GM21619 (cell line): ENCODE results near the gene FER1L5.

ENCODE experiments used
- ATAC-seq: cut with Tn5 transposase; IDR thresholded peaks from one replicate; pipeline ENCODE4 v1.9.1; 2021; ENCODE audit not compliant: unreplicated experiment

FER1L5 gene

DNA sequence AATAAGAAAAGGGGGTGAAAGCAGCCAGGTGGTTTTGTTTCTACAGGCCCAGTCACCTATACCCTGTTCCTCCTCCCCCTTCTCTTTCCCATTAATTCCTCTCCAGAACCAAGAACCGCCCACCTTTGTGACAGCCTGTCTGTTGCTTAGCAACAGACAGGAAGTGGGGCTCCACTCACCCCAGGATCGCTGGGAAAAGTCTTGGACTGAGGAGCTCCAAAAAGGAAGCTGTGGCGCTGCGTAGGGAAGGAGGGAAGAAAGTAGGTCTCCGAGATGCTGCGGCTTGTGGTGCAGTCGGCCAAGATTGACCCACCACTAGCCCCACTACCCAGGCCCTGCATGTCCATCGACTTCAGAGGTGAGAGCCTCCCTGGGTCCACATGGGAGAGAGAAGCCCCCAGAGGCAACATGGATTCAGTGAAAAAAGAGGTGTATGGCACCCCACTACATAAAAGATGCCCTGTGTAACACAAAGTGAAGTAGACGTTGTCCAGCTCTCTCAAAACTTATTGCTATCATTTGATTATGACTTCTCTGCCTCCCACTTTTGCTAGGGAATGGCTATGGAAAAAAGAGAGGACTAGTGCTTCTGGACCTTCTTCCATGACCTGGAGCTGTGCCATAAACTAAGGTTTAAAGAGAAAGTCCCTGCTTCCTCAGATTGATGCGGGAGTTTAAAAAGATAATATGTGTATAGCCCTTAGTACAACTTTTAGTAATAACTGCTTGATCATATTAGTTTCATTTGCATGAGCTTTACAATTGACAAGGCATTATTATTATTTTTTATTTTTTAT, at the start of gene FER1L5:
Gene FER1L5, plus strand, starts transcription at position 201 of the 797 bp plus-strand sequence. Its CDS starts 73 bp downstream, at position 274.
- ATAC-seq = no peak

DNA sequence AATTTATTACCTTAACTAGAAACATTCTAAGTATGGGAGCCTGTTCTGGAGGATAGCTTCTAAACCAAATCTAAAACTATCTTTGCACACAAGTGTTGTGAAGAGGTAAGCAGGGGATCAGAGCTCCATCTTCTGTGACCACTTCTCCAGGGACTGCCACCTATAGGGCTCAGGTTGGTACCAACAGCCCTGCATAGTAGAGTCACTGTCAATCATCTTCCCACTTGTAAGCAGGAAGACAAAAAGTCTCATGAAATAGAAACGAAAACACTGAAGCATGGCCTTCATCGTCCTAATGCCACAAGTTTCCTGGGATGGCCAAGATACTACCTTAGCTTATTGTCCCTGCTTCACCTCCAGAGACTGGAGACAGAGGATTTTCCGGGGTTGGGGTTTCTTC, 48.3 kb upstream of the FER1L5 start:
- ATAC-seq = no peak

DNA sequence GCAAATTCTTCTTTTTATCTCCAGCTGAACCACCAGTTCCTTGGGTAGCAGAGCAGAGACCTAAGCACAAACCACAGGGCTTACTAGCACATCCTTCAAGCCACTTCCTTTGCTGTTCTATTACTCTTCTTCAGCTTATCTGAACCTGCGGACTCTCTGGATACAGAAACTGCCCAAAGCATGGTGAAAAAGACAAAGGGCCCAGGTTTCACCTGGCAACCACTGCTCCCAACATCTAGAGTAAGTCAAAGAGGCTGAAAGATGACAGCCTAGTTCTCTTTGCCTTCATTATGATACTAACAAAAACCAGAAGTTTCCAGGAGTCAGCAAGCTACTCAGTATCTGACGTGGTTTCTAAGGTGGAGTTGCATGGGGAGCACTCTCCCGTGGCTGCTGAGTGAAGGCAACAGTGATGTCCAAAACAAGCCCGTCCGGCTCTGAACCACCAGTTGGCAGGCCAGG, 47.8 kb upstream of the FER1L5 start:
- ATAC-seq = no peak

DNA sequence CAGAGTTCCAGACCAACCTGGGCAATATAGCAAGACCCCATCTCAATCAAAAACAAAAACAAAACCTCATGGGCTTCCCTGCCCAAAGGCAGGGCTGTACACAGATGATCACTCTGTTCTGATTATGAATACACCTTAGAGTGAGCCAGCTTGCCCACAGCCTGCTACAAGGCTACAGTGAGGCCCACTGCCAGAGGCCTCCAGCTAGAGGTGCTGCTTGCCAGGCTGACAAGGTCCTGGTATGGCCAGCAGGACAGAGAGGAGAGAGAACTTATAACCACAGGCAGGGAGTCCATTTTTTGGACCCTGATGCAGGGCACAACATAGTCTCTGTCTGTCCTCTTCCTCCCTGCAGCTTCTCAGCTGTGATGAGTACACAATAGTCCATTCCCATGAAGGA, 46.0 kb upstream of the FER1L5 start:
- ATAC-seq = no peak

DNA sequence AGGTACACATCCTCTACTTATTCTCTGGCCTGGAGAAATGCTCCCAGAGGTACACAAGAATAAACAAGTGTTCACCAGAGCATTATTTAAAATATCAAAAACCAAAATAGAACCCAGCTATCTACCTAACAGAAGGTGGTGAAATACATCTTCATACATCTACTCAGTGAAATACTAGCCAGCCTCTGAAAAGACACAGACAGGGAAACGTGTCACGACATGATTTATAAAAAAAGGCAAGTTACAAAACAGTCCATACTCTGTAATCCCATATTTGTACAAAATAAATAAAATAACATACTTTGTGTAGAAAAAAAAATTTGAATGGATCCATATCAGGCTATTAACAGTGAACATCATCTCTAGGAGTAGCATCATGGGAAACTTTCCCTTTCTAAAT, 42.6 kb upstream of the FER1L5 start:
- no peak for ATAC-seq

DNA sequence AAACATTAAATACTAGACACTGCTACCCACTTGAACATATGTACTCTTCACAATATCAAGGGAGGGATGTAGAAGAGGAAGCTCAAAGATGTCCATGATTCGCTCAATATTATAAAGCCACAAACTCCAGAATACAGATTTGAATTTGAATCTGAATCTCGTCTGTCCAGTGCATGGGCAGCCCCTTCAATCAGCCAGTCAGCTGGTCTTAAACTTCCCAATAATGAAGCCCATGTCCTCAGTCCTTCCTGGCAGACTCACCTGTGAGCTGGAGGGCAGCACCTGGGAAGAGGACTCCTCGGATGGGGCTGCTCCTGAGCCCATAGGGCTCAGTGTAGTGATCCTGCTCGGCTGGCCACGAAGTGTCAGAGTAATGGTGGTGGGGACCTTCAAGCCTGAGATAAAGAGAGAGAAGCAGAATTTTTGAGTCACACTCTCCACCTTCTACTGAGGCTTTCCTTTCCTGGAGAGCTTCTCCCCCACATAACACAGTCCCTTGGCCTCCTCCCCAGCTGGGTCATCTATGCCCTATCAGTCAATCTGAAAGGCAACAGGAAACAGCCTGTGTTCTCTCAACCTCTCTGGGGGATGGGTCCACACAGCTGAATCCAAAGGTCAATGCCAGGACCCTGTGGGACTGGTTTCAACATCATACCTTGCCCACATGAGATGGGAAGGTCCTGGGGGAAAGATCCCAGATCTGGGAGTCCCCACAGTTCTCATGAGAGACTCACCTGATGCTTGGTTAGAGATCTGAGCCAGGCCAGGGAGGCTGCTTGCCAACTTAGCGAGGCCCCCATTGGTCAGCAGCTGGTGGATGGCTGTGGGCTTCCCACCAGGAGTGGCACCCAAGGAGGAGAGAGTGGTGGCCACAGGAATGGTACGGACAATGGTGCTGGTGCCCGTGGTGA, 40.9 kb upstream of the FER1L5 start:
- ATAC-seq = no peak

DNA sequence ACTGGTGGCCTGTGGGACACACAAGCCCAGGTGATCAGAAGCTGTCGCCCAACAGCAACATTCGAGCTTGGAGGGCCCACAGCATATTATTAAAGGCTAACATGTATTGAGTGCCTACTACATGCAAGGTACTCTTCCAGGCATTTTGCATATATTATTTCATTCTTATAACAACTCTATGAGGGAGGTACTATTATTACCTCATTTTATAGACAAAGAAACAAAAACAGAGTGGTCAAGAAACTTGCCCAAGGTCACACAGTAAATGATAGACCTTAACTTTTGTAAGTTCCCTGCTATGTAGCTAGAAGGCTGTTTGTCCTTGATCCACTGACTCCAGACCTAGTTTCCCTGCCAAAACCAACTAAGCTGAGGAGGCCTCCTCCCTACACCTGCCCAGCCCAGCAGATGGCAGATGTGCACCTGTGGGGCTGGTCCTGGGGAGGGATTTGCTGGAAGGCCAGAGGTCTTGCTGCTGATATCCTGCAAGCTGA, 40.2 kb upstream of the FER1L5 start:
- no peak for ATAC-seq

DNA sequence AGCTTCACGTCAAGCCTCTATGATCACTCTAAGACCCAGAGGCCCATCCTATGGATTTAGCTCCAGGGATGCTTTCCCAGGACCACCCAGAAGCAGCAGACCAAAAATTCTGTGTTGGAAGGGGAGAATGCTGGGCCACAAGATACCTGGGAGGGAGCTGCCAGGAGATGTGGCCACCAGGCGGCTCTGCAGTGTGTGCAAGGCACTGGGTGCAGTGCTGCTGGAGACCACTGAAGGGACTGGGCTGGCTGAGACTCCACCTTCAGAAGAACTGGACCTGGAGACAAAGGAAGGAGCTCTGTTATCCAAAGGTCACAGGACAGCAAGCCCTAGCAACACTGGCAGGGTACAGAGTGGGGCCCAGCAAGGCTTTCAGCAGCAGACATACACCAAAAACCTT, 38.5 kb upstream of the FER1L5 start:
- ATAC-seq = no peak

DNA sequence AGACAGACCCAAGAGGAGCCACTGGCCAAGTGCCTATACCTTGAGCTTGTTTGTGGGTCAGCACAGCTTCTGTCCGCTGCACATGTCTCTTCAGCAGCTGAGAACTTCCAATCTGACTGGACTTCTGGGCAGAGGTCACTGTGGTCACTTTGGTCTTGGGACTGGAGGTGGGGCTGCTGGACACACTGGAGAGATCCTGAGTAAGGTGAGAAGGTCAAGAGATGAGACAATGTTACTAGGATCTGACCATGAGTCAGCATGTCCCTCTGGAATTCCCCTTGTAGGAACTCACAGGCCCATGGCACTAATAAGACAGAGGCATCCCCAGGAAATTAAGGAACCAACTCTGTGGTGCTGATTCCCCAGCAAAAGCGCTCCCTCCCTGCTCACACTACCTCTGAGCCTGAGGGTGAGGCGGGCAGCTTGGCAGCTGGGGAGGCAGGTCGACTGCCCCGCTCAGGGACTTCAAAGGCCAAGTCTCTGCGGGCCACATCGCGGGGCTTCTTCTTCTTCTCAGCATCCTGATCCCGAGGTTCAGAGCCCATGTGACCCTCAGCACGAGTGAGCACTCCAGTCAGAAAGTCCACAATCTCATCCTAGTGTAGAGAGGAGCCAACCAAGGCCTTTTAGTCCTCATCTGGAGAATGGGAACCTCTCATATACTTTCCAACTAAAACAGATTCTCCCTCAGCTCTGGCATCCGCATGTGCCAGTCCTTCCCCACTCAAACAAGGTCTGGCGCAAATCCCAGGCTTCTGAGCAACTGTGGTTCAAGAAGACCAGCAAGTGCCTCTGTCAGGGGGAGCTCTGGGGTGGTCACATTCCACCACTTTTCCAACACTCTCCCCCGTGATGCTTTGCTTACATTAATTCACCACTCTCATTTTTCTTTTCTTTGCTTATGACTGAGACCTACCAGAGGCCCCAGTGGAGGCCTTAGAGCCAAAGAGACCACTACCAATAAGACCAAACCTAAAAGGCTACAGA, 33.8 kb upstream of the FER1L5 start:
- no peak for ATAC-seq

DNA sequence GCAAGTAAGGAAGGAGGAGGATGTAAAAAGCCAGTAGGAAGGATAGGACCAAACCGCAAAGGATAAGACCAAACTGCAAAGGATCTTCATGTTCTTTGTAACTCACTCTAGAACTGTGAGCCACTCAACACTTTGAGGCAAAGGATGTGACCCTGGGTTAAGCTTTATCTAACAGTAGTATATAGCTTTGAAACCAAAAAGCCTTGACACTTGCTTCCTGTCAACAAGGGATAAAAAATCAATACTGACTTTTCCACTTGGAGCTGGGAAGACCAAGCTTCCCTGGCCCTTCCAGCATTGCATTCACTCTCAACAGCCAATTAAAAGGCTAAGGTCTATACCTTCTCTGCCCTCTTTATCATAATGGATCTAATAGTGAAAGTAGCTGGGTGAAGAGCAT, 26.4 kb upstream of the FER1L5 start:
- no peak for ATAC-seq

DNA sequence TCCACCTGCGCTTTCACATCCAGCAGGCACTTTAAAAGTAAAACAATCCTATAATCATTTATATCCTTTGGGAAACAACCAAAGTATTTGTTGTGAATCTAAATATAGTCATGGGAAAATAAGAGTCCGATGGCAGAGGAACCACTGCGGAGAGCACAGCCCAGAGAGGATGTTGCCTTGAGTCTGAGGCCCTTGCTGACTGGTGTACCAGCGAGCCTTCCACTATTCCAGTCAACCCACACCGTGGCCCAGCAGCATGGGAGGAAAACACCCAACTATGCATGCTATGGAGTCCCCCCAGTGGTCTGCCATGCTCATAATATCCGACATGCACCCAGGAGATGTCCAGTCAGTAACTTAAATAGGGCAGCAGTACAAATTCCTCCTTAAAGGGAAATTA, 26.0 kb upstream of the FER1L5 start:
- no peak for ATAC-seq

DNA sequence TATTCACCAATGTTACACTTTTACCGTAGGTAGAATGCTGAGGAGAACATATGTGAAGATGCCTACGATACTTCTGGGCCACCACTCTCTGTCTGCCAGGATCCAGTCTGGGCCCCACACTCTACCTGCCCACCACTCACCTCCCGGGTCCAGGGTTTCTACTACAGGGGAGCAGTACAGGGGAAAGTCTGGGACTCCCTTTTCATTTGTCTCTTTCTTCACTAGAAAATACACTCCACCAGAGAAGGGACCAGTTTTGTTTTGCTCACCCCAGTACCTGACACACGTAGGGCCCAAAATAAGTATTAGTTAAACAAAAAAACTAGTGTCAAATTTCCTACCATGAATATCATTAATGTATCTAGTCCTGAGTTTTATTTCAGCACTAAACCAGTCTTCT, 25.6 kb upstream of the FER1L5 start:
- no peak for ATAC-seq

DNA sequence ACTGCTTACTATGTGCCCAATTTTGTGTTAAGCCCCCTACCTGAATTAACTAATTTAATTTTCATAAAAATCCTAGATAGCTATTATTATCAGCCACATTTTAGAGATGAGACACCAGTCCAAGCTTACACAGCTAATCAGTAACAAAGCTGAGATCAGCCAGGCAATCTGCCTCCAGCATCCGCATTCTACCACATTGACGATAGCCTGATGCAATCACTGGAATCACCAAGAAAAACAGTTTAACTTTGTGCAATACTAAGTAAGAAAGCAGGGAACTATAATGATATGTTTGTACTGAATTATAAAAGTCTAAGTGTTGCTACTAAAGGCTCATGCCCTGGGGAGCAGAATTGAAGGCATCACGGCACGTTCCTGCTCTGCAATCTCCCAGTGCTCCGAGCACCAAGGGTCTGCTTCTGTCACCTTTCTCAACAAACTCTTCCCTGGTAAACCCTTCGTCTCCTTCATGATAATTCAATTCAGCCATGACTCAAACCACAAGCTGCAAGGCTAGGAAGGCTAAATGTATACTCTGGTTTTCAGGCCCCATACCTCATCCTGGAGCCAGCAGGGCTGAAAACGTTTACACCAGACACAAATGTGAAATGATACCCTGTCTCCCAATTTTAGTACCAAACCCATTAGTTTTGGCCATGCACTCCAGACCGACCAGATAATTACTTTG, 23.8 kb upstream of the FER1L5 start:
- ATAC-seq = no peak

DNA sequence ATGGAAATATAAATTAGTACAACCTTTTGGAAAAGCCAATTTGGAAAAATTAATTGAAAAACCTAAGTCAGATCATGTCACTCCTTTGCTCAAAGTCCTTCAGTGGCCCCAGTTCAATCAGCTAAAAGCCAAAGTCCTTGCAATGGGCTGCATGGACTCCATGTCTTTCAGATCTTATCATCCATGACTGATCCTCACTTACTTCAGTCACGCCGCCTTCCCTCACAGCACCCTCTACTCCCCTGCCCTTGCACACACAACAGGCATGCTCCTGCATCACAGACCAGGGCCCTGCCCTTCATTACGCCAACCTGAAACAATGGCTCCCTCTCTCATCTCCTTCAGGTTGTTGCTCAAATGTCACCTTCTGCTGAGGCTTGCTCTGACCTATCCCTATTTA, 20.0 kb upstream of the FER1L5 start:
- ATAC-seq = no peak

DNA sequence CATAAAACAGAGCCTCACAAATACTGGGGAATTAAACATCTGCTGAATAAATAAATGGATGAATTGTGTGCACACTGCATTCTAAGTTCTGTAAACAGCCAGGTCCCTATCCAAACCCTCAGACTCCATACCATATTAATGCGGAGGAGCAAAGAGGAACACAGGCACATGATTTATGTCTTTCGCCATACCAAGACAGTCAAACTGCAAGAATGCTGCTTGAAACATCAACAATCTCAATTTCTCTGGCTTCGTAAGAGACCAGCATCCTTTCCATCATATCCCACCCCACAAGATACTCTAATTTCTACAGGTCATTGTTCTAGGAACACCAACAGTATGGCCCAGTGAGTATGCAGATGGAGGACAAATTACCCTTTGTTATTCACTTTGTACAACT, 19.4 kb upstream of the FER1L5 start:
- no peak for ATAC-seq

DNA sequence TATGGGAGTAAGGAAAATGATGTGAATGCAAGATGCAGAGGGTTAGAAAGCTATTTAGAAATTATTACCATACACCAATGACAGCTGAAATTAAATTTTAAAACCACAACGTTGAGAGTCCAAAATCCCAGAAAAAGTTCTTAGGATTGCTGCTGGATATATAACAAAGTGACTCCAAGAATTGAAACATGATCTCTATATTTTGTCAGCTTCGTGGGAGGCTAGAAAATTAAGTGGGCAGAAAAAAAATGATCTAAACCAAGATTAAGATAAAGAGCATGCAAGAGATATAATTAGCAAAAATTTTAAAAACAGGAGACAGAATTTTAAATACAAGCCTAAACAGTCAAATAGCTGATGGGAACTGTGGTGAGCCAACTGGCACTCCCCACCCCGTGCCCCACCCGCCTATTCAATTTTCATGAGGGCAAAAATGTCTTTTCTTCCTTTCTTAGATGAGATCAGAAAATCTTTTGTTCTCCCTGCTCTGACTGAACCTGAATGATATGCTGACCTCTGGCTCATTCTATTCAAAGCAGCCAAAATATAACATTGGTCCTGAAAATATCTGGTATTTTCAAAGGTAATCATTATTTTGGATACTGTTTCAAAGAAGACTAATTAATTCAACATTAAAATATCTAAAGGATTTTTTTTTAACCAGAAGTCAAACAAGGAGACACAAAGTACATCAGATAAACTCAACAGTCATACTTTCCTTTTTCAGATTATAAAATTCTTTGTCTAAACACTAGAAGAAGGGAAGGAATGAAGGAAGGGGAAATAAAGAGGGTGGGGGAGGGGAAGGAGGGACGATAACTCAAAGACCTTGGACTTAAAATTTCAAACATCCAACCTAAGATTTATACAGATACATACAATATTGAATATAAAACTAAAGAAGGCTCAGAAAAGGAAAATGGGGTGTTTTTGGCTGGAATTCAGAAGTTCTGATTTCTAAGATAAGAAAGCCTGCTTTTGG, 16.7 kb upstream of the FER1L5 start:
- ATAC-seq = no peak

DNA sequence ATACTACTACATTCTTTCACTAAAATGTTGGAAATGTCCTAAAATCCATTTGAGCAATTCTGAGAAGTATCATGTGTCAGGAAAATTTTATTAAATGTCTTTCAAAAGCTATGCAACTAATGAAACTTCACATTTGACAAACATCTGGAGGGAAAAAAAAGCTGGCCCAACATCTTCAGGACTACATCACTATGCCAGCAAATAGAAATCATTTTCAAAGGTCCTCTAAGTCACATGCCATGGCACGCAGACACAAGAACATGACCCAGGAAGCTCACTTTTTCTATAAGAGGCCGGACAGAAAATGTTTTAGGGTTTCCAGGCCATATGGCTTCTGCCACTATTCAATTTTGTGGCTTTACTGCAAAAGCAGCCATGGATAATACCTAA, 16.0 kb upstream of the FER1L5 start:
- no peak for ATAC-seq

DNA sequence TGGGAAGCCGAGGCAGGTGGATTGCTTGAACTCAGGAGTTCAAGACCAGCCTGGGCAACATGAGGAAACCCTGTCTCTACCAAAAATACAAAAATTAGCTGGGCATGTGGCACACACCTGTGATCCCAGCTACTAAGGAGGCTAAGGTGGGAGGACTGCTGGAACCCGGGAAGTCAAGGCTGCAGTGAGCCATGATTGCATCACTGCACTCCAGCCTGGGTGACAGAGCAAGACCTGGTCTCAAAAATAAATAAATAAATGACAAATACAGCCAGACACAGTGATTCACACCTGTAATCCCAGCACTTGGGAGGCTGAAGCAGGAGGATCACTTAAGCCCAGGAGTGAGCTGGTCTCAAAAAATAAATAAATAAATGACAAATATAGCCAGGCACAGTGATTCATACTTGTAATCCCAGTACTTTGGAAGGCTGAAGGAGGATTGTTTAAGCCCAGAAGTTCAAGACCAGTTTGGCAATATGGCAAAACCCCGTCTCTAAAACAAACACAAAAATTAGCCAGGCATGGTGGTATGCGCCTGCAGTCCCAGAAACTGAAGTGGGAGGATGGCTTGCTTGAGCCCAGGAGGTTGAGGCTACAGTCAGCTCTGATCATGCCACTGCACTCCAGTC, 10.6 kb upstream of the FER1L5 start:
- ATAC-seq = no peak
